ENCODE data around the gene RDH13. TPM values are rescaled to one million over a fixed set of nuclear protein-coding genes. Genes with fewer than 3 reads are reported as not detected.

The RDH13 gene
- total and polyA plus RNA-seq, 10 of the 15 experiments (the other 5 are each of a cell fraction or from before 2014, with no cell fraction given), result 1.3 to 11.6 (median 8.9) TPM

- Histone ChIP-seq H4K20me1 (ENCODE audit: control insufficient read depth, insufficient read depth) (no peaks in the 10 kb centered on the region), H3K4me1 (ENCODE audit: control insufficient read depth, insufficient read depth, low read length) (no peaks in the 10 kb centered on the region), H3K4me2 (ENCODE audit: control insufficient read depth, insufficient read depth) (no peak overlapping the region), H3K36me3 (ENCODE audit: control insufficient read depth in 2 of 2, insufficient read depth in 2 of 2, low read length in 1 of 2) (peaks cover 0 to 2% of the 10 kb centered on the region in 2 experiments; a peak in 2 of 4 replicates), H3K27me3 (replicated peaks in 1 of 2; ENCODE audit: control insufficient read depth in 2 of 2, insufficient read depth in 2 of 2, low read length in 1 of 2) (peaks cover 0 to 2% of the 10 kb centered on the region in 2 experiments; a peak in 1 of 4 replicates), H2AFZ (ENCODE audit: control insufficient read depth, low read depth, low read length) (no peak overlapping the region), H3K79me2 (ENCODE audit: control insufficient read depth, insufficient read depth, low read length) (no peaks in the 10 kb centered on the region), H3K9ac (ENCODE audit: control insufficient read depth, insufficient read depth, low read length) (no peak overlapping the region), H3K27ac (ENCODE audit: control insufficient read depth, insufficient read depth) (no peak overlapping the region), H3K9me3 (replicated peaks; ENCODE audit: control insufficient read depth, insufficient read depth, low read length) (no peaks in the 10 kb centered on the region), H3K4me3 (no peak overlapping the region)
- ATAC-seq (no peak), FAIRE-seq (no peak), DNase-seq (ENCODE audit: low read depth, low spot score) (no peak)
- intact Hi-C loops (cut with micrococcal nuclease; ENCODE audit: unreplicated experiment), result no loop called here
- CTCF ChIA-PET, result no interaction called here
- TF ChIP-seq PAX8 (IDR thresholded peaks at IDR 0.05), result no peak
- no peak for TF ChIP-seq GABPA (IDR thresholded peaks at IDR 0.05; ENCODE audit: low read depth)
- no peak for TF ChIP-seq NFYA (IDR thresholded peaks at IDR 0.05; ENCODE audit: borderline replicate concordance, low read depth, low read length)
- TF ChIP-seq MTA2 (IDR thresholded peaks at IDR 0.05; ENCODE audit: low read depth), result no peak
- no peak for TF ChIP-seq POLR2A (IDR thresholded peaks at IDR 0.05; ENCODE audit: low read depth, low read length)
- TF ChIP-seq CEBPZ (IDR thresholded peaks at IDR 0.05; ENCODE audit: low read depth, low read length), result no peak
- no peak for TF ChIP-seq ZSCAN29 (IDR thresholded peaks at IDR 0.05)
- TF ChIP-seq NBN (IDR thresholded peaks at IDR 0.05), result no peak
- TF ChIP-seq RCOR1 (conservative IDR thresholded peaks at IDR 0.05; ENCODE audit: low read depth, low read length), result no peak
- TF ChIP-seq ZZZ3 (IDR thresholded peaks at IDR 0.05; ENCODE audit: control insufficient read depth, insufficient read length, low read depth), result no peak
- no peak for TF ChIP-seq MLLT1 (IDR thresholded peaks at IDR 0.05)
- no peak for TF ChIP-seq ATF3 (IDR thresholded peaks at IDR 0.05; ENCODE audit: borderline replicate concordance, extremely low read depth, low read depth, low read length)
- no peak for TF ChIP-seq ZNF274 (IDR thresholded peaks at IDR 0.05; ENCODE audit: insufficient read depth, insufficient read length)
- TF ChIP-seq USF2 (IDR thresholded peaks at IDR 0.05; ENCODE audit: borderline replicate concordance, low read depth, low read length), result no peak
- POLR2A ChIA-PET, result no interaction called here
- BruUV-seq (replicated peaks), result no TSS peak
- over 99% methylated on average over 33 of the region's 49 CpGs for WGBS (ENCODE audit: insufficient coverage, insufficient replicate concordance, low lambda C conversion rate, missing lambda C conversion rate)
- RAD21 ChIA-PET (ENCODE audit: unreplicated experiment), result no interaction called here
- SMC1A ChIA-PET (ENCODE audit: uncharacterized antibody, unreplicated experiment), result no interaction called here
- in situ Hi-C loops (cut with MboI), result no loop called here
Observed at GRCh38 chr19:55092423-55093318, 29.7 kb upstream of the RDH13 start.

Measured in GM12878 (cell line).